ENCODE results near the gene ISCA2.
"Not testable (repeated sequence)": the region's sequence is repeated elsewhere in the genome, so short reads cannot be mapped to it uniquely, and the experiment has no call there.

ISCA2 gene, protein sequence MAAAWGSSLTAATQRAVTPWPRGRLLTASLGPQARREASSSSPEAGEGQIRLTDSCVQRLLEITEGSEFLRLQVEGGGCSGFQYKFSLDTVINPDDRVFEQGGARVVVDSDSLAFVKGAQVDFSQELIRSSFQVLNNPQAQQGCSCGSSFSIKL

DNA sequence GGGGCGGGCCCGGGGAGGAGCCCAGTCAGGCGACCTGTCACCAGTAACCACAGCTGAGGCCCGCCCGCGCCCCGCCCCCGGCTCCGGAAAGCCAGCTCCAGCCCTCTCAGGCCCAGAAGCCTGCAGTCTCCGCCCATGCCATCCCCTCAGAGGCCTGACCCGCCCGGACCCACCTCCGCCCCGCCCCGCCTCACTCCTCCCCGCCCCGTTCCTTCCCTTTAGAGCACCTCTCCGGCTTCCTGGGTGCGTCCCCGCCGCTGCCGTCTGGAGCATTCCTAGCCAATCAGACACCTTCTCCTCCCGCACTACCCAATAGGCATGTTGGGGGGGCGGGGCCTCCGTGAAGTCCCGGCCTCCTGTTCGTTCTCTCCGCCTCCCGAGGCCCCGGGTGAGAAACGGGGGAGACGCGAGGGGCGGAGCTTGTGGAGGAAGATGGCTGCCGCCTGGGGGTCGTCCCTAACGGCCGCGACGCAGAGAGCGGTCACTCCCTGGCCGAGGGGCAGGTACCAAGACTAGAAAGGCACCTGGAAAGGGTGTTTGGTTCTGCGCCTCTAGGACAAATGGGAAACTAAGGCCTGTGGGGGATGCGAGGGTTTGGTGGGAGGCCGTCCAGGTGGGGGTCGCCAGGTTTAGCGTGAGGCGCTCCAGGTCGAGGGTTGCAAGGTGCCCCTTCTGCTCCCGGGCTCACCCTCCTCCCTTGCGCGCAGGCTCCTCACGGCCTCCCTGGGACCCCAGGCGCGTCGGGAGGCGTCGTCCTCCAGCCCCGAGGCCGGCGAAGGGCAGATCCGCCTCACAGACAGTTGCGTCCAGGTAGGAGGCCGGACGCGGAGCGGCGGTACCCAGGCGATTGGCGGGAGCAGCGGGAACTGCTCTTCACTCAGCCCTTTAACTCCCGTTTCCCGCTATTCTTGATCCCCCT lies at the start of gene ISCA2:
Gene ISCA2 (plus strand): TSS at position 423 of the 919 bp plus-strand sequence. CDS start 10 bp downstream, at position 433.
- peak; percentile 99 to 100 for DNase-seq

DNA sequence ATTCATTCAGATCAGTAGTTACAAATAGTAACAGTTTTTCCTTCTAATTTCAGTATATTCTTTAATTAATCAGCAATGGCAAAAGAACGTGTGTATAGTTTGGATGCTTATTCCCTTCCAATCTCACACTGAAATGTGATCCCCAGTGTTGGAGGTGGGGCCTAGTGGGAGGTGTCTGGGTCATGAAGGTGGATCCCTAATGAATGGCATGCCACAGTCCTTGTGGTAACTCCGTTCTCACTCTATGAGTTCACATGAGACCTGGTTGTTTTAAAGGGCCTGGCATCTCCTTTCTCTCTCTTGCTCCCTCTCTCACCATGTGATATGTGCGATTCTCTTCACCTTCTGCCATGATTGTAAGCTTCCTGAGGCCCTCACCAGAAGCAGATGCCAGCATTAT lies 48.7 kb upstream of the ISCA2 start:
- no peak for DNase-seq

DNA sequence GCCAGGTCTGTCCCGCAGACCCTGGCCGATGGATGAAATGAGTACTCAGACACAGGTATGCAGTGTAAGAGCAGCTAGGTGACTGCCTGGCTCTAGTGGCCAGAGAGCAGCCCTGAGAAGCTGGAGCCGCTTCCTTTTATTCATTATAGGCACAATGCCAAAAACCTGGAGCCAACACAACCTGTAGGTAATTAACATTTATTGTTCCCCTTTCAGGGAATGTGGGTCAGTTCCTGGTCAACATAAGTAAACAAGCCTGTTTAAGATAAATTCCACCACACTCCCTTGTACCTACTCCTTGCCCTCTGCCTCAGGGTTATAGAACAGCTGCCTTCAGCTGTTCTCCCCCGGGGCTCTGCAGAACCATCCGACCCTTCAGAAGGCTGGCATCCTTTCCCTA lies 39.2 kb upstream of the ISCA2 start:
- not testable (repeated sequence) for DNase-seq

DNA sequence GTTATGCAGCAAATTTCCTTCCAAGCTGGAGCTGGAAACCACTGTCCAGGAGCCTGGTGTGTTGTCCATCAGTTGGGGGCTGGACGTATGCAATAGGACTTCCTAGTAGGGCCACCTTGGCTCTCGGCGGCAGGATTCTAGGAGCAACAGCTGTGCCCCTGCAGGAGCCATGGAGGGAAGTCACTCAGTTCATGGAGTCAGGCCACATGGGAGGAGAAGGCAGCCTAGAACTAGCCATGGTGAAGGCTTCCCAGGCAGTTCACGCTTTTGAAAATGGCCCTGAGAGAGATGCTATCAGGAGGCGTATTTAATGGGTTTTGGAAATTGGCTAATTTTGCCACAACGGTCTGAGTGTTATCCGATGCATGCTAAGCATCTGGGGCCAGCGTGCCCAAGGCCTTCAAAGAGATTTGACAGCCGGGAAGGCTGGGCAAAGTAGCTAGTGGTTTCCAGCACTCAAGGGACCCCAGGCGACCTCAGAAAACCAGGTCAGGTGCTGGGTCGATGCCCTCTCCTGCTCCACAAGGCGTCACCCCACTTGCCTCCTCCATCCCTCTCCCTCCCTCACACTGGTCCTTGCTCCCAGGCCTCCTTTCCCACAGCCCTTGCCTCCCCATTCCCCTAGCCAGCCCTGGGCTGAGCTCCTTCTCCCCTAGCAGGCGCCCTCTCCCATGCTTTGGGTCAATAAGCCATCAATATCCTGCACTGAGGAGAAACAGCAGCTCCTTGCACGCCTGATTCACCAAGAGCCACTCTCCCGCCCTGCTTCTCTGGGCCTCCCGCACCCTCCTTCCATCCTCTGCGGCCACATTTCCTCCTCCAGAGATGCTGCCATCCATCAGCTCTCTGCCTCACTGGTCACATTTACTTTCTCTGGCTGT lies 36.6 kb upstream of the ISCA2 start:
- no peak for DNase-seq

DNA sequence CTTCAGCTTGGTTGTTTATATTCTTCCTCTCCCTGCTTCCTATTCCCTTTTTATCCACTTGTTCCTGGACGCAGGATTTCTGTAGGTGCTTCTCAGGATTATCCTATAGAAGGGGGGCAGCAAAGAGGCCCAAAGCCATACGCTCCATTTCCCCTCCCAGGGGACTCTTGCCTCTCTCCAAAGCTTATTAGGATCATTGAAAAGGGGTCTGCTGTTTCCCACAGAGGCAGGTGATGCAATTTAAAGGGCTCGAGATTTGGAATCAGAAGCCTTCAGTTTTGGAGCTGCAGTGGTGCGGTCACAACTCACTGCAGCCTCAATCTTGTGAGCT lies 36.0 kb upstream of the ISCA2 start:
- DNase-seq, result no peak

DNA sequence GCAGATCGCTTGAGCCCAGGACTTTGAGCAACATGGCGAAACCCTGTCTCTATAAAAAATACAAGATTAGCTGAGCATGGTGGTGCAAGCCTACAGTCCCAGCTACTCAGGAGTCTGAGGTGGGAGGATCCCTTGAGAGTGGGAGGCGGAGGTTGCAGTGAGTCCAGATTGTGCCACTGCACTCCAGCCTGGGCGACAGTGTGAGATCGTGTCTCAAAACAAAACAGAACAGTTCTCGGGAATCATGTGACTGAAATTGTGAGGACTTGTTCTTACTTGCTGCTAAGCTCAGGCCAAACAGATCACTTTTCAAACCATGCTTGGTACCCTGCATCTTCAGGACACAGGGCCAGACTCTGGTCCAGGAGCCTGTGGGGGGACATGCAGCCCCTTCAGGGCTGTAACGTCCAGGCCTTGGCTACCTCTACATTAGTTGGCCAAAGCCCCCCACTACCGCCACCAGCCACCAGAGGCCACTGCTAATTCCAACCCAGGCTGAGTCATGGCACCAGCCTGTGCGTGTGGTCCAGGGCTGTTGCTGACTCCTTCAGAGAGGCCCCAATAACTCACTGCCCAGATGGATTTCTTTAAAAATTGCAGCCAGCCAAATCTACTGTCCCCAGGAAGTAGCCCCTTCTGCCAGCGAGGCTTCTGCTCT lies 34.1 kb upstream of the ISCA2 start:
- no peak for DNase-seq

DNA sequence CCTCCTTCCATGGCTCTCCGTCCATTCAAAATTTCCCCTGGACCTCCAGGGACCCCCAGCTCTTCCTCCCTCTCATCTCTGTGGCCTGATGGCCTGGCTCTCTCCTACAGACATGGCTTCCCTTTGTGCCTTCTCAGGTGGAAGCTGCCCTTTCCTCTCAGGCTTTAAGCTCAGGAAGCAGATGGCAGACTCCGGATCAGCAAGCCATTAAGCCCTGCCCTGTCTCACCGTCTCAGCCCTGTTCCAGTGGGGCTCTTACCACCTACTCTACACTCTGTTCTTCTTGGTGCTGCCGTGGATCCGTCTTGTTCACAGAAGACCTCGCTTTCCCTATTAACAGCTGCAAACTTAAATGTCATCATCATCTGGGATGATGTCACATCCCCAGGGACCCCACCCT lies 33.6 kb upstream of the ISCA2 start:
- DNase-seq, result no peak

DNA sequence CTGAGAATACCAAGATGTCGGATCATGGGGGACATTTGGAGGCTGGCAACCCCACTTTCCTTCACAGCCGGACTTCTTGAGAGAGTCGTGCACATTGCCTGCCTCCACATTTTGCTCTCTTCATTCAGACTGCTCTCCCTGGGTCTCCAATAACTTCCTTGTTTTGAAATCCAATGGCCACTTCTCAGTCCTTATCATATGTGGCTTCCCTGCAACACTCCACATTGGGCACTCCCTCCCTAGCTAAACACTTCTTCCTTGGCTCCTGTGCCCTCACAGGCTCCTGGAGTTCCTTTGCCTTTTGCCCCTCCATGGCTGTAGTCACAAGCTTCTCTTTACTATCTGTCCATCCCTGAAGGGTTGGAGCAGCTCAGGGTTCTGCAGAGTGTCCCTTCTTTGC lies 30.6 kb upstream of the ISCA2 start:
- DNase-seq, result no peak

DNA sequence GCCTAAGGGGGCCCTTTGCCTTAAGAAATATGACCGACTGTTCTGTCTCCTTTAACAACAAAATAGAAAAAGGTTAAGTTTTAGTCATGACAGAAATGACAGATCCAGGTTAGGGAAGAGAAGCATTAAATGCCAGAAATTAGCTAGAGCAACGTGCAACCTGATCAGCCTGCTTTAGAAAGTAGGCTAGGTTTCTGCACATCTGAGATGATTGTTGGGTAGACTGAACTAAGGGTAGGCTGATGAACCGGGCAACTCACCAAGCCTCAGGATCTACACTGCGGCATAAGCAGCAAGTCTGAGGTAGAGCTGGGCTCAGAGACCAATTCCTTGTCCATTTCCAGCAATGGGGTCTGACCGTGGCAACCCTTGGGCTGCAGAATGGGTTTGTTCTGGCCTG lies 29.9 kb upstream of the ISCA2 start:
- no peak for DNase-seq

DNA sequence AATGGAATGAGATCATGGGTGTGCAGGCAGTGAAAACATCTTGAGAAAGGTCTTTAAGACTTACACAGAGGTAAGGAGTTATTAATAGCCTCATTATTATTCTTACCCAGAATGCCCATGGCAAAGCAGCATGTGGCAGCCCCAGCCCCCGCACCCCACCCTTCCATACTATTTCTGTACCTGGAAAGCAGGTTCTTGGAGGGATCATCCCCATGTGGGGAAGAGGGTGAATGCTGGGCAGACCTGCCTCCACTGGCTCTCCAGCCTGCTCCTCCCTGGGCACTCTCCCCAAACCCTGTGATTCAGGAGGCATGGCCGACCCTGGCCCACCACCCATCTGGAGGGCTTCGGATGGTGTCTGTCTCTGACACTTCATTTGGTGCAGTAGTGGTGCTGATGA lies 28.8 kb upstream of the ISCA2 start:
- no peak for DNase-seq

DNA sequence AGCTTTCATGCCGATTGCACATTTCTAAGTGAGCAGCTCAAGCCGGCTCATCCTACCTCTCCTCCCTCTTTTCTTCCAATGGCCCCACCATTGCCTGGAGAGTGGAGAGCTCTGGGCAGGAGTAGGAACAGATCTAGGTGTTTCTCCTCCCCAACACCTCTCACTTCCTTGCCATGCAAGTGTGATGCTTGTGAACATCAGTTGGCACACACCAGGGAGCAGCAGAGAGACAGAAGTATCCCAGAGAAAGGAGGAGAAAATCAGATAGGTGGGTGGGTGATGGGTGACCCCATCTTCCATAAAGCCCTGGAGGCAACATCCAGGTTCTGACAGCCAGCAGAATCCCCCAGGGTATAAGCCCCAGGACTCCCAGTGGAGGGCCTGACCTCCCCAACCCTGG lies 28.2 kb upstream of the ISCA2 start:
- DNase-seq, result no peak

DNA sequence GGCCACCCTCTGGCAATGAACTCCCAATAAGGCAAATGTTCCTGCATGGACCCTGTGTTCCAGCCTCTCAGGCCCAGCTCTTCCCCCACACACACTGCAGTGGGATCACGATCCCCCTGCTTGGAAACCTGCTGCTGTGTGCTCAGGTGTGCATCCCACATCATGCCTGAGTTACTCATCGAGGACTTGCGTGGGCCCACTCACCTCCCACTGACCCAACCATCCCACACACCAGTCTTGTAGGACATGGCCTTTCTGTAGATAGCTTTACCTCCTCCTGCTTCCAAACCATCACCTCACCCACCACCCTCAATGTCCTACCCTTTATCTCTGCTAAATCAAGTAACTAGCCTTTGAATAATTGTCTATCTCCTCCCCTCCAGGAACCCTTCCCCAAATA lies 25.1 kb upstream of the ISCA2 start:
- no peak for DNase-seq

DNA sequence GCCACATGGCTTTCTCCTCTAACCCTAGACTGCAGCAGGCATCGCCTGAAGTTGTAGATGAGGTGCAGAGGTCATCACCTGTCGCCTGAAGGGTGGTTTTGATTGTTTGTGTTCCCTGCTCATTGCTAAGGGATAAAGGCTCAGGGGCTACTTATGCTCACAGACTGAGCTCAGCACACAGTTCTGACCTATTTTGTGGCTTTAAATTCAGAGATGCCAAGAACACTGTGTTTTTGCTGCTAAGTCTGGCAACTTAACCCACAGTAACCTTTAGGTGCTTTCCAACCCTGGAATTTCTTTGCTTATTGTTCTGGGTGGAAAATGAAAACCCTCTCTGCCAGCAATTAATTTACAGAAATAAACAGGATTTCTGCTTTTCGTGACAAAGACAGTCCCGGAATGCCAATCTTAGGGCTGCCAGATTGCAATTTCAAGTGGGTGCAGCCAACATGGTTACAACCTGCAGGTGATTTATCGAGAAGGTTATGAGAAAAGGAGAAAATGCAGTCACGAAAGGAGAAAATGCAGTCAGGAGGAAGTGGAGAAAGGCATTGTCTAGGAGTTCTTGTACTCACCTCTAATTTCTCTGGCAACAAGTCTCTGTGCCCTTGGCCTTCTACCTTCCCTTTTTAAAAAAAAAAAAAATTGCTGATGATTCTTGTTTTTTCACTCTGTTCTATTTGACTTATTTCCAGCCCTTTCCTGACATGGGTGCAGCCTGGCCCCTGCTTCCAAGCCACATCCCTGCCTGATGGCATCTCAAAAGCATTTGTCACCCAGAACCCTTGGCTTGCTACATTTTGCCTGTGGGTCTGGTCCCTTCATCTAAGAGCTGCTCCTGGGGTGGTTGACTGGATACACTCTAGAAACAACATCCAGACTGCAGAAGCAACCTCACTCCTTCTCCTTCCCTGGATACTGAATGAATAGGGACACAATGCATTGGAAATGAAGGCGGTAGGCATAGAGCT lies 23.7 kb upstream of the ISCA2 start:
- DNase-seq, result no peak

DNA sequence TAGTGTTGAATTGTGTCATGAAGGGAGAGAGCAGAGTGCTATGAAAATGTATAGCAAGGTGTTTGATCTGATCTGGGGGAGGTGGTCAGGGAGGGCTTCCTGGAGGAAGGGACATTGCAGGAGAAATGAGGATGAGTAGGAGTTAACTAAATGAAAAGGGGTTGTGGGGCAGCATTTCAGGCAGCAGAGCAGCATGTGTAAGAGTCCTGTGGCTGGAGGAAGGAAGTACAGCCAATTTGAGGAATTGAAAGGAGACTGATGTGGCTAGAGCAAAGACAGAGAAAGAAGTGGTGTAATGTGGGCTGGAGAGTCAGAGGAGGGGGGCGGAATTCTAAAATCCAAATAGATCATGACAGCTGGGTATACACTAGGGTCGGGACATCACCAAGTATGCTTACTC lies 21.0 kb upstream of the ISCA2 start:
- no peak for DNase-seq

DNA sequence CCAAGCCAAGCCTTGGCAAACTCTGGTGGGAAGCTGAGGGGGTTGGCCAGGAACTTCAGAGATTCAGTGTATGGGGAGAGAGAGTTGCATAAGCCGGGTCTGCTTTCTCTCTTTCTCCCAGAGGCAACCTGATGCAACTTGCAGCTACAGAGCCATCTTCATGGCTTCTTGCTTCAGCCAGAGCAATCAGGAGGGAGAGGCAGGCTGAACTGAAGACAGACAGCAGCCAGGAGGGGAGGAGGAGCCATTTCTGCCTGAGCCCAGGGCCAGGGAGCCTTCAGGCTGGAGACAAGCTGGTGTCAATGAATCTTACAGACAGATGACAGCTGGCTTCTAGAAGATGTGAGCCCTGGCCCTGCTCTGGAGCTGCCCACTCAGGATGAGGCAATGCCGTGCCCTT lies 19.2 kb upstream of the ISCA2 start:
- no peak for DNase-seq

DNA sequence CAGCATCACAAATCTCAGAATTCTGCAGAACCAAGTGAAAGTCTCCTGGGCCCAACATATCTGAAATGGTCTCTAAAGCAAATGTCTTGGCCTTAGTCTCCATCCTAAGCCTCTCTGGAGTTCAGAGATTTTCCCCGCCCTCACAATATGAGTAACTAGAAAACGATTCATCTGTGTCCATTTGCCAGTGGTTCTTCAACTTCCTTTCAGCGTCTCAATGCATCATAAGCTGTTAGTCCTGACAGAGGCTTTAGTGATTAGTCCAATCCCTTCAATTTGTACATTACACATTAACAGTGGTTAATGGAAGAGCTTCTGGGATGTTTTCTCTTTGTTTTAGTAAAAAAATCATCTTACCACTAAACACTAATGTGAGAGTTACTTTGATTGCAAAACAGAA lies 17.9 kb upstream of the ISCA2 start:
- no peak for DNase-seq

DNA sequence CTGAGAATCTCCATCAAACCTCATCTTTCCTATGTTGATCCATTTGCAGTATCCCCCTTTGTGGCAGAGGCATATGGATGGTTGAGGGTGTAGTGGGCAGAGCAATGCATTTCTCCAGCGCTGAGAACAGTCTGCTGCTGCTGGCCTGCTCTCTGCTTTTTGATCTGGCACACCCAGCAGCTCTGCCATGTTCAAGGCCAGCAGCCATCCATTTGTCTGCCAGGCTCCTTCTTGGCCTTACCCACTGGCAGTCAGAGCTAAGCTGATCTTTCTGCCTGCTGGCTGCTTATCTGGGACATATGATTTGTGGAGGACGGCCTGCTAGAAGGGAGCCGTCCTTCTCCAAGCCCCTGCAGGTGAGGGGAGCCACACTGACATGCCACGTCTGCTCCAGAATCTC lies 17.5 kb upstream of the ISCA2 start:
- no peak for DNase-seq

DNA sequence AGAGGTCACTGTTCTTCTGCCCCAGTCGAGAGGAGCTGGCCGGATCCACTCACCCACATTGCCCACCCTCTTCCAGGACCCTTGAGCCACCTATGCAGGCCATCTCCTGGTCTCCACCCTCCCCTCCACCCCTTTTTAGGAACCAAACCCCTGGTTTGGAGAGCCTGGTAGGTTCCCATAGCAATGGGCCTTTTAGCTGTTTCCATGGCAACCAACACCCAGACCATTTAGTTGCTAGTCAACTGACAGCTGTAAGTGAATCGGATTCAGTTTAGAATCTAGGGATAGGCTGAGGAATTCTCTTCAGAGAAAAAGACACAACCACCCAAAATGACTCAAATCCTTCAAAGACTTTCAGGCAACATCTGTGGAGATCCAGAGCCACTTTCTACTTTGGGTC lies 17.0 kb upstream of the ISCA2 start:
- no peak for DNase-seq

DNA sequence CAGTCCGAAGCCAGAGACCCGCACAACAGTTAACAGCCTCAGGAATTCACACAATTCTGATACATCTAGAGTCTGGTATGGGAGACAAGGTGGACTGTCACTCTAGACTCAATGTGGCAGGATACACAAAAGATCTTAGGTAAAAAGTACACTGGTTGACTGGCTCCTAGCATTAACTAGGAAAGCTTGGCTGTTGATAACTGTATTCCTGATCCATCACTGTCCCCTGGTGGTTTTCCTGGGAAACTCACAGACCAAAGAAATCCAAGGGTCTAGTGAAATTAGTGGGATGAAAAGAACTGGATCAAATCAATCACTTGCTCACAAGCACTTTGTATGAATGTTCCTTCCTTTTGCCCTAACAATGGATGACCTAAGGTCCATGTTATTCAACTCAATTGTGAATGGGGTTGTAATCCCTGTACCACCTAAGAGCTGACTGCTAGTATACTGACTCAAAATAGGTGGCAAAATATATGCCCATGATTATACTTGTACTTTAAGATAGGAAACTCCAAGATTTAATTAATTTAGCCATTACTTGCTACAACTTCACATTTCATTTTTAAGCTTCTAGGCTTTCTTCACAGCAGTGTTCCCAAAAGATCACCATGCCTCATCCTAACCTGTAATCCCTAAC lies 14.4 kb upstream of the ISCA2 start:
- no peak for DNase-seq

DNA sequence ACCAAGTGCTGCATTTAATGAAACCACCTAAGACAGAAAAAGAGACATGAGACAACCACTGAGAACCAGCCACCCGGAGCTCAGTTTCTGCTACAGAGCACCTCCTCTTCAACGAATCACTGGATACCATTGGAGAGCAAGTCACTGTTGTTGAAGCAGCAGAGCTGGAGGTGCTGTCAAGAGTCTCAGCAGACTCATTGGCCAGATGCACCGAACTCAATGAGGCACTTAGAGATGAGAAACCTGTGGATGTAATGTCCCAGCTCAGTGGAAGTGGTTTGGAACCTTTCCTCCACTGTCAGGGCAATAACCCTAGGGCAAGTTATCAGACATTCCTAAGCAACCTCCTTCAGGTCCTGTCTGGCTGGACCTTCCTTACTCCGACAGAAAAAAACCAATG lies 13.5 kb upstream of the ISCA2 start:
- DNase-seq, result no peak

DNA sequence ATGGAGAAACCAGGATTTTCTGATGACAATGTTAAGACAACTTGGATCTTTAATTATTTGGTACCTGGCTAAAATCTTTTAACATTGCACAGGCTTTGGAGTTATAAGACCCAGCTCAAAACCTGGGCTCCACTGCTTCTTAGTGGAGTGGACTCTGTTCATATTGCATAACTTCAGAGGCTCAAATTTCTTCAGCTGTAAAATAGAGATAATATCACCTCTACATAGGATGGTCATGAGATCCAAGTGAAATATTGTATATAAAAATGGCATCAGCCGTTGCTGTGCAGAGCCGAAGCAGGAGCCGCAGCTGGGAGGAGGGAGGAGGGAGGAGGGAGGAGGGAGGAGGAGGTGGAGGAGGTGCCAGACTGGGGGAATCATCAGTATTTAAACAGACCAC lies 11.0 kb upstream of the ISCA2 start:
- no peak for DNase-seq

DNA sequence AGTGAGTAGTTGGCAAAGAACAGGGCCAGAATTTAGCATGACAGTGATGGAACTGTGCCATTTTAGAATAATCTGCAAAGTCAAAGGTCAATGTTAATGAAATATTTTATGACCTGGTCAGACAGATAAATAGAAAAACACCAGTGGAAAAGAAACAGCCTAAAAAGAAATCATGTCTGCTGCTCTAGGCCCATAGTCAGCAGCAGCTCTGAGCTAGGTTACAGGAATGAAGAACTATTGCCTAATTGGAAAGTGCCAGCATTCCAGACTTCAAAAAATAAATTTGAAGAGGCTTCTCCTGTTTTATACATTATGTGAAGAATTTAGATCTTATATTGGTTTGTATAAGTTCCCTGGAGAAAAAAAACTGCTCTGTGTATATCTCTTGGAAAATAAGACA lies 10.2 kb upstream of the ISCA2 start:
- DNase-seq, result no peak

Measured in NCI-H187 (cell line).